ENCODE data around the gene IL12RB1.

Gene IL12RB1

DNA sequence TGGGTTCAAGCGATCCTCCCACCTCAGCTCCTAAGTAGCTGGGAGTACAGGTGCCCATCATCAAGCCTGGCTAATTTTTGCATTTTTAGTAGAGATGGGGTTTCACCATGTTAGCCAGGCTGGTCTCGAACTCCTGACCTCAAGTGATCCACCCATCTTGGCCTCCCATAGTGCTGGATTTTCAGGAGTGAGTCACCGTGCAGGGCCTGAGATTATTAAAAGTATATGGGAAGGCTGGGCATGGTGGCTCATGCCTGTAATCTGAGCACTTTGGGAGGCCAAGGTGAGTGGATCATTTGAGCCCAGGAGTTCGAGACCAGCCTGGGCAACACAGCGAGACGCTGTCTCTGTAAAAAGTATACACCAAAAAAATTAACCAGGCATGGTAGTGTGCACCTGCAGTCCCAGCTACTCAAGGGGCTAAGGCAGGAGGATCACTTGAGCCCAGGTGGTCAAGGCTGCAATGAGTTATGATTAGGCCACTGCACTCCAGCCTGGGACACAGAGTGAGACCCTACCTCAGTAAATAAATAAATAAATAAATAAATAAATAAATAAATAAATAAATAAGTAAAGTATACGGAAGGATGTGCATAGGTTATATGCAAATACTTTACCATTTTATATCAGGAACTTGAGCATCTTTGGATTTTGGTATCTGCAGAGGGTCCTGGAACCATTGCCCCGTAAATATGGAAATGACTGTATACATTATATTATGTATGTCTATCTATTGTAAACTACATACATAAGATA is 854 bp downstream of the IL12RB1 start:
- DNase-seq, result no peak

DNA sequence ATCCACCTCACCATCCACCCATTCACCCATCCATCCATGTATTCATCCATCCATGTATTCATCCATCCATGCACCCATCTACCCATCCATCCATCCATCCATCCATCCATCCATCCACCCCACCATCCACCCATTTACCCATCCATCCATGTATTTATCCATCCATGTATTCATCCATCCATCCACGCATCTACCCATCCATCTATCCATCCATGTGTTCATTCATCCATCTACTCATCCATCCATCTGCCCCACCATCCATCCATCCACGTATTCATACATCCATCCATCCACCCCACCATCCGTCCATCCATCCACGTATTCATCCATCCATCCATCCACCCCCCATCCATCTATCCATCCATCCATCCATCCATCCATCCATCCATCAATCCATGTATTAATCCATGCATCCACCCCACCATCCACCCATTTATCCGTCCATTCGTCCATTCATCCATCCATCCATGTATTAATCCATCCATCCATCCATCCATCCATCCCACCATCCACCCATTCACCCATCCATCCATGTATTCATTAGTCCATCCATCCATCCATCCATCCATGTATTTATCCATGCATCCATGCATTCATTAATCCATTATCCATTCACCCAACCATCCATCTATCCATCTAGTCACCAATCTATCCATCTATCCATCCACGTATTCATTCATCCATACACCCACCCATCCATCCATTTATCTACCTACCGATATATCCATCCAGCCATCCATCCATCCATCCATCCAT is 2.6 kb downstream of the IL12RB1 start:
- DNase-seq, result no peak

DNA sequence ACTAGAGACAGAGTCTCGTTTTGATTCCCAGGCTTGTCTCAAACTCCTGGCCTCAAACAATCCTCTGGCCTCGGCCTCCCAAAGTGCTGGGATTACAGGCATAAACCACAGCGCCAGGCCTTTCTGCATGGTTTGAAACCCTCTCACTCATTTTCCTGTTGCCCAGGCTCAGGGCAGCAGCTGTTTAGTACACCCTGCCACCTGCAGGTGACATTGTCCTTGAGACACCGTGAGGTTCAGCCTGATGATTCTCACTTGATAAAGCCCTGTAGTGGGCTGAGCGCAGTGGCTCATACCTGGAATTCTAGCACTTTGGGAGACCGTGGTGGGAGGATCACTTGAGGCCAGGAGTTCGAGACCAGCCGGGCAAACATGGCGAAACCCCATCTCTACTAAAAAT is 12.5 kb downstream of the IL12RB1 start:
- no peak for DNase-seq

DNA sequence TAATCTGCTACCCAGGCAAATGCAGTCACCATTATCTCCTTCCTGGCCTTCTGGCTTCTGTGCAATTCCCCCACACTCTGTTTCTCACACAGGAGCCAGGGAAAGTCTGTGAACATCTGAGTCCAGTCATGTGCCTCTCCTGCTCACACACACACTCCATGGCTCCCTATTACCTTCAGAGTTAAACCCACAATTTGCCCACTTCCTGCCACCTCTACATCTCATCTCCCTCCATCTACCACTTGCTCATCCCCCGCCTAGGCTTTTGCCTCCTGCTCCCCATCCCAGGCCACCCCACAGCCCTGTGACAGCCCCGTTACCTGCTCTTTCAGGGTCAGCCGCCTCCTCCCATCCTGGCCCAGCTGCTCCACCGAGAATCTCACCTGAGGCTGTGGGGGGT is 13.5 kb downstream of the IL12RB1 start:
- no peak for DNase-seq

DNA sequence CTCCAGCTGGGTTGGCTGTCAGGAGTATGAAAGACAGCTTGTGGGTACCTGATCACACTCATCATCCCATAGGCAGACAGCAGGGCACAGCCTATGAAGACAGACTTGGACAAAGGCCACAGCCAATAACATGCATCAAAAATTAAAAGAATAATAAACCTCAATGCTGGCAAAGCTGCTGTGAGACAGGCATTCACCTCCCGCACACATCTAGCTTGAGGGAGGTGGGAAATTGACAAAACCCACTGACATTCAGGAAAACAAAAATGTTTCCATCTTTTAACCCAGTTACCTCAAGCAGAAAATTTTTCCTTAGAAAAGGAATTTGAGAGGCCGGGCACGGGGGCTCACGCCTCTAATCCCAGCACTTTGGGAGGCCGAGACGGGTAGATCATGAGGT is 14.4 kb downstream of the IL12RB1 start:
- DNase-seq, result no peak

DNA sequence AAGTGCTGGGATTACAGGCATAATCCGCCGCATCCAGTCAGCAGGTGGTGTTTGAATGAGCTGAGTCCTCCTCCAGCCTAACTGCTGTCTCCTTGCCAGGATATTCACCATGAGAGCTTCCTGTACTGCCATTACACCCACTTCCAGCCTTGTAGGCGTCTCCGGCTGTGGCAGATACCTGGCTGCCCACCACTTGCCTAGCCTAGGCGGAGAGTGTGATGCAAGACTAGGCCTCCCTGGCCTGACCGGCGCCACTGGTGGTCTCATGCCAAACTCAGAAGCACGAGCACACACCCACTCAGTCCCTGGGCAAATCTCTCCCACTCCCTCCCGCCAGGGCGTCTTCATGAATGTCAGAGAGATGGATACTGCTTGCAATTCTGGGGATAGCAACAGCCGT is 16.6 kb downstream of the IL12RB1 start:
- no peak for DNase-seq

DNA sequence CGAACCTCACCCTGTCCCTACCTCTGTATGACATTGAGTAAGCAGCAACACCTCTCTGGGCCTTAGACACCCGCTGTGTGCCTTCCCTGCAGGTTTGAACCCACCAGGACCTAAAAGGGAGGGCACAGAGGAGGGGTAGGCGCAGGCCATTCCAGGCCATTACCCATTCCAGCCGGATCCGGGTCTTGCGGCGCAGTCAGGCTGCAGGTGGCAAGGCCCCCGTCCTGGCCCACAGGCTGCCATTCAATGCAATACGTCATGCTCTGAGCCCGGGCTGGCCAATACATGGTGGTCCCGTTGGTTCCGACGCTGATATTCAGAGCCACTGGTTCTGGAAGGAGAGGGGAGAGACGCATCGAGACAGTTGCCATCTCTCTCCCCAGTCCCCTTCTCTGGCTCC is 17.4 kb downstream of the IL12RB1 start:
- no peak for DNase-seq

DNA sequence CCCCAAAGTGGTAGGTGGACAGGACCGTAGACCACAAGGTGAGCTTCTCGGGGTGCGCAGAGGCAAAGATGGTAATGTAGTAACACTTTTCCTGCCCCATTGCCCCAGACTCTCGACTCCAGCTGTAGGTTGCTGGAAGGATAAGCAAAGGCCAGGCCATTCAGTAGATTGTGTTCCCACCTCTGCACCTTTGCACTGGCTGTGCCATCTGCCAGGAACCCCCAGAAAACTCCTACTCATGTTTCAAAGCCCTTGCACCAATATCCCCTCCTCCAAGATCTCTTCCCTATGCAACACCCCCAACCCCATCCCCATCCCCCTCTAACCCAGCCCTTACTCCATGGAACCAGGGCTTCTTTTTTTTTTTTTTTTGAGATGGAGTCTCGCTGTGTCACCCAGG is 18.3 kb downstream of the IL12RB1 start:
- no peak for DNase-seq

DNA sequence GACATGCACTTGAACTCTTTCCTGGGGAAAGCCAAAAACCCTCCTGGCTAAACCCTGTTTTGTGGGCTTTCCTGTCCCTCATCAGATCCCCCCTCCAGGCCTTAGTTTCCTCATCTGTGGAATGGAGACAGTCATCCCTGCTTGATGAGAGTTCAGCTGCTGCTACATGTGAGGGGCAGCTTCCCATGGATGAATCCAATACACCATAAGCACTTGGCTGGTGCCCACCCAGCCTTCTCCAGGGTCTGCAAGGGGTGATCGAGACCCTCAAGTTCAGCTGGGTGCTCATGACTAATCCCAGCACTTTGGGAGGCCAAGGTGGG is 21.6 kb downstream of the IL12RB1 start:
- DNase-seq, result no peak

DNA sequence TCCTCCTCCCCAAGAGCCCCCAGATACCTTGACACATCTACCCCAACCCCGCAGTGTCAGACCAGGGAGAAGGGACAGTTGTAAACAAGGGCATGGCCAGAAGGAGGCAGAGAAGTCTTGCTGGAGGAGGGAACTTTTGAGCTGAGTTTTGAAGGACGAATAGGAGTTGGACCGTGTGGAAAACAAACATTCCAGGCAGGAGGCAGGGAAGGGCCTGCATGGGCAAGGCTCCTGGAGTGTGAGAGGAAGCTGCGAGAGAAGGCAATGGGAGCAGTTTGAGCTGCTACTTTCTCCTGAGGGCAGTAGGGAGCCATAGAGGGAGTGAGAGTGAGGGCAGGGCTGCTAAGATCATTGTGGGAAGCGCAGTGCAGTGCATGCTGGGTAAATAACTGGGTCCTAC is 23.3 kb downstream of the IL12RB1 start:
- DNase-seq, result no peak

DNA sequence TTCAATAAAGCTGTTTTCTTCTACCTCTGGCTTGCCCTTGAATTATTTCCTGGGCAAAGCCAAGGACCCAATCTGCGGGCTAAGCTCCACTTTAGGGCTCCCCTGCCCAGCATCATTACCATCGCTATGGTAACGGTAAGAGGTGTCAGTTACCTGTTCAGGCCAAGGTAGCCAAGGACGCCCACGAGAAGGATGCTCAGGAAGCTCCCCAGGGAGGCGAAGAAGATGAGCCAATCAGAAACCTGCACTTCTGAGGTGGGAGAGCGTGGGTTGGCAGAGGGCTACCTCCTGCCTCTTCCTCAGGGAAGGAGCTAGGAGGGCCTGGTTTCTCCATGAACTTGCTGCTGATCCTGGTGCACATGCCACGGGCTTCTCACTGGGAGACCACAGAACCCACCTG is 24.7 kb downstream of the IL12RB1 start:
- DNase-seq, result no peak

DNA sequence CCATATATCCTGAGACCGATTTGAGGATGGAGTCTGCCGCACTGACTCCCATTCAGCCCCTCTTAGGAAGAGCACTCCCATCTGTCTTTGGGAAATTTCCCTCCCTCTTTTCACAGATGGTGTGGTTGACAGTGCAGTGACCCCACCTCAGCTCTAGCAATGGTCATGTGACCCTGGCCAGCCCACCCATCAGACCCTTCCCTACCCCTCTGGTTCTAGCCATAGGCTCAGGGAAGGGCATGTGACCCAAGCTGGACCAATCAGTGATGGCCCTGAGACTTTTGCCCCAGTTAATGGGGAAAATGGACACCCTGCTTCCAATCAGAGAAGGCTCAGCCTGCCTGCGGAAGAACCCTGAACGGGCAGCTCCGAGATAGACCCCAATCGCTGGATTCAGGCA is 26.3 kb downstream of the IL12RB1 start:
- no peak for DNase-seq

DNA sequence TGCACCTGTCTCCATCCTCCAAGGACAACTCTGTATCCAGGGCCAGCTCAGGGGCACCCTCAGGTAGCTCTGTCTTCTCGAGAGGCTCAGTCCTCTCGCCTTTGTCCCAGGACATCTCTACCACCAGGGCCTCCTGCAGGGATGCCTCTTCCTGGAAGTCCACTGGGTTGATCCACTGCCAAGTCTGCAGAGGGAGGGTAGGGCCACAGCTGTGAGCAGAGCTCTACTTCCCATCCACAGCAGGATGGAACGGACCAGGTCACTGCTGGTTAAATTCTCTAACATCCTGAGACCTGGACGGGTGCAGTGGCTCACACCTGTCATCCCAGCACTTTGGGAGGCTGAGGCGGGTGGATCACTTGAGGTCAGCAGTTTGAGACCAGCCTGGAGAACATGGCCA is 26.8 kb downstream of the IL12RB1 start:
- no peak for DNase-seq

DNA sequence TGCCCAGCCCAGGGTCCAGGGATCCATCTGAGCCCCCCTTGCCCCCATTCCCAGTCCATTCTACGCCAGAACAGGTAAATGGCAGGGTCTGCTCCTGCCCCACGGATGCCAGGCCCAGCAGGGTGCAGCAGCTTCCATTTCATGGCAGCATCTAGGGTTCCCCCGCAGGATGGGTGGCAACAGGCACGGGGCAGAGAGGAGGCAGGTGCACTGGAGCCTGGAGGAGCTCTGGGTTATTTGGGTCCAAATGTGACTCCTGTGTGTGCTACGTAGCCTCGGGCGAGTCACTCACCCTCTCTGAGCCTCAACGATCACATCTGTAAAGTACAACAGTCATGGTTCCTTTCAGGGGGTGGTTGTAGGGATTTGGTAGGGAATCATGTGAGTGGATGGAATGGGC is 27.4 kb downstream of the IL12RB1 start:
- no peak for DNase-seq

DNA sequence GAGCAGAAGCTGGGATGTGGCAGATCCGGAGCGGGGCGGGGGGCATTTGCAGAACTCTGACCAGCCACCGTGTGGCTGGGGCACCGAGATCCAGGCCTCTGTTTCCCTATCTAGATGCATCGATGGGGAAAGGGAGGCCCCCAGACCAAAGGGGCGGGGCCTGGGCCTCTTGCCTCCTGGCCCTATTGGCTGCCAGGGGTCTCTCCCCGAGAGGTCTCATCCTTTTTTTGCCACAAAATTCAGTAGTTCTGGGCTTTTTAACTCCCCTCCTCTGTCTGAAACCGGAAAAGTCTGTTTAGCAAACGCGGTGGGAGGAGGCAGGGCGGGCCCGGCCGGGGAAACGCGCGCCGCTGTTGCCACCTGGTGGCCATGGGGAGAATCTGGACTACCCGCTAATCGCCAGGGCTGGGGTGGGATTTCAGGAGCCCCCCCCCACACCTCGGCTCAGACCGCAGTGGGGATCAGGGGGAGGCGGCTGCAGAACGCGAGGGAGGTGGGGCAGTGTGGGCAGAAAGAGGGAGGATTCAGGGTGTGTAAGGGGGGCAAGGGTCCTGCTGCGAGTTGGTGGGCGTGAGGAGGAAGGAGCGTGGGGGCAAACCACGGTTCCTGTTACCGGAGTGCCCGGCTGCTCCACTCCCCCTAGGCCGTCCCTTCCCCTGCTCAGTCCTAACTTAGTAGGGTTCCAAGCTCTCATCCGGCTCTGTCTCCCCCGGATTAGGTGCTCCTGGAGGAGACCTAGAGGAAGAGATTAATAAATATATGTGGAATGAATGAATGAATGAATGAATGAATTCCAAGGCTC is 28.3 kb downstream of the IL12RB1 start:
- peak; percentile 70 for DNase-seq

DNA sequence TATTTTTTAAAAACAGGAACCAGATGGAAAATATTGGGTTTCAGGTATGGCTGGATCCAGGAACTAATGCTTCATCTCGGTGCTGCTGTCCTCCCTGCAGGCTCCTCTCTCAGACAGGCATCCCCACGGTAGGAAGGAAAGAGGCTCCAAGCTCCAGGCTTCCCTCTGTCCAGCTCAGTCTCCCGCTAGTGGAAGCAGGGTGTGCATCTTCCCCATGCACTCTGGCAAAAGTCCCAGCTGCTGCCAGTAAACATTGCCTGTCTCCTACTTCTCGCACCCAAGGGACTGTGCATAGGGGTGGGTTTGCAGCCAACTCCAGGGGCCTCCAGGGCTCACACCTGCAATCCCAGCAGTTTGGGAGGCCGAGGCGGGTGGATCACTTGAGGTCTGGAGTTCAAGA is 29.2 kb downstream of the IL12RB1 start:
- DNase-seq, result no peak

DNA sequence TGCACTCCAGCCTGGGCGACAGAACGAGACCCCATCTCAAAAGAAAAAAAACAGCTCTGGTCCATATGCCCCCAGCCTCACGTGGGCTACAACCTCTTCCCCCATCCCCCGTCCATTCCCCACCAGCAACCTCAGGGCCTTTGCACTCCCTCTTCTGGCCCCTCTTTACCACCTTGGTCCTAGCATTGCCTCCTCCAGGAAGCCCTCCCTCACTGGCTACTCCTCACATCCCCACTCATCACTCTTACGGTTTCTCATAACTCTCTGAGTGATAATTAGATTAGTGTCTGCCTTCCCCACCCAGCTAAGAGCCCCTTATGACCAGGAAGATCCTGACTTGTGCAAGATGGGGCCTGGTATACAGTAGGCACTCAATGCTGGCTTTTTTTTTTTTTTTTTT is 30.8 kb downstream of the IL12RB1 start:
- no peak for DNase-seq

DNA sequence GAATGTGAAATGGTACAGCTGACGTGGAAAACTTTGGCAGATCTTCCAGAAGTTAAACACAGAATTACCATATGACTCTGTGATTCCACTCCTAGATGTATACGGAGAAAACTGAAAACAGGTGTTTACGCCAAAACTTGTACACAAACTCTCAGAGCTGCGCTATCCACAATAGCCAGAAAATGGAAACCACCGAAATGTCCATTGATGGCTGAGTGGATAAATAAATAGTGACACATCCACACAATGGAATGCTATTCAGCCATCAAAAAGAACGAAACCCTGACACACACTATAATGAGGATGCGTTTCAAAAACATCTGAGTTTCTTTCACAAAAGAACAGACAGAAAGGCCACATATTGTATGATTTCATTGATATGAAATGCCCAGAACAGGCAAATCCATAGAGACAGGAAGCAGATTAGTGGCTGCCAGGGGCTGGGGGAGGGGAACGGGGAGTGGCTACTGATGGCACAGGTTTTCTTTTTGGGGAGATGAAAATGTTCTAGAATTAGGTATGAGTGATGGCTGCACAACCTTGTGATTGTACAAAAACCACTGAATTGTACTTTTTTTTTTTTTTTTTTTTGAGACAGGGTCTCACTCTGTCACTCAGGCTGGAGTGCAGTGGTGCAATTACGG is 33.0 kb downstream of the IL12RB1 start:
- no peak for DNase-seq

DNA sequence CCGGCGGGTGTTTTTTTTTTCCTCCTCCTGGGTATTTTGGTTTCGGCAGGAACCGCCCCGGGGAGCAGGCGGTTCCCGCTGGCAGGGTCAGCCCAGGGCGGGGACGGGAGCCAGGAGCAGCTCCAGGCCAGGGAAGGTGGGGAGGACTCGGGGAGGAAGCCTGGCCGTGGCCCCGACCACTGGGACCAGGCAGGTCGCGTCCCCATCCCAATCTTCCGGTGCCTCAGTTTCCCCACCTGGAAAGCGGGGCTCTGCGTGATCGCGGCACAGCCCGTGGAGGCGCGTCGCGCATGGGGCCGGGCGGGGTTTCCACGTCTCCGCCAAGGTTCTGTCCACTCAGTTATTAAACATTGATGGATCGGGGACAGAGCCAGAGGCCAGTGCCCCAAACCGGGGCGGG is 34.8 kb downstream of the IL12RB1 start:
- no peak for DNase-seq

DNA sequence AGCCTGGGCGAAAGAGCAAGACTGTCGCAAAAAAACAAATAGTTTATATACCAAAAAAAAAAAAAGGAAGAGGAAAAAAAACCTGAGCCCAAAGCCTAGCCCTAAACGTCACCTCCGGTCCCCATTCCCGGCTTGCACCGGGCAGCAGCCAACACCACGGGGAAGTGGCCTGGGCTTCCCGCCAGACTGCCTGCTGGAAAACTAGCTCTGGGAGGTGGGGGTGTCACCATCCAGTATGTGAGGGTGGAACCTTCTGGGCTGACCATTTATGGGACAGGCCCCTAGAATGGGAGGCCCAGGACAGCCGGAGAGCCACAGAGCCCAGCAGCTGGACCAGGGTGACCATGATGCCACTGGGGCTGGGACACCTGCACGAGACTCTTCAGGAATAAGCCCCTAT is 37.3 kb downstream of the IL12RB1 start:
- no peak for DNase-seq

DNA sequence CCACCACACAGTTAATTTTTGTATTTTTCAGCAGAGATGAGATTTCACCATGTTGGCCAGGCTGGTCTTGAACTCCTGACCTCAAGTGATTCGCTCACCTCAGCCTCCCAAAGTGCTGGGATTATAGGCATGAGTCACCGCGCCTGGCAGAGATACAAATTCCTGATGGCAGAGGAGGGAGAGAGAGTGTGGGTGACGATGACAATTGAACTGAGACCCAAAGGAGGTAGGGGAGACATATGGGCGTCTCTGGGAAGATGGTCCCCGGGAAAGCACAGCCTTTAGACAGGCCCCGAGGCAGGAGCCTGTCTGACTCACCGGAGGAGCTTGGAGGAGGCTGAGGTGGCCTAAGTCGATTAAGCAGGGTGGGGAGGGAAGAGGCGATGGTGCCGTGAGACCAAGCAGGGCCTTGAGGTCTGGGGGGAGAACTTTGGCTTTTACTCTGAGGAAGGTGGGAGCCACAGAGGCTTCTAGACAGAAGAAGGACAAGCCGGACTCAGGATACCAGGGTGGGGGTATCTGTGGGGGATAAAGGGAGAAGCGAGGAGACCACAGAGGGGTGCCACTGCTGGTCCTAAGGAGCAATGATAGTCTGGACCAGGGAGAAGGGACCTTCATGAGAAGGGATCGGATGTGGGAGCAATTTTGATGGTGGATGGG is 40.5 kb downstream of the IL12RB1 start:
- no peak for DNase-seq

DNA sequence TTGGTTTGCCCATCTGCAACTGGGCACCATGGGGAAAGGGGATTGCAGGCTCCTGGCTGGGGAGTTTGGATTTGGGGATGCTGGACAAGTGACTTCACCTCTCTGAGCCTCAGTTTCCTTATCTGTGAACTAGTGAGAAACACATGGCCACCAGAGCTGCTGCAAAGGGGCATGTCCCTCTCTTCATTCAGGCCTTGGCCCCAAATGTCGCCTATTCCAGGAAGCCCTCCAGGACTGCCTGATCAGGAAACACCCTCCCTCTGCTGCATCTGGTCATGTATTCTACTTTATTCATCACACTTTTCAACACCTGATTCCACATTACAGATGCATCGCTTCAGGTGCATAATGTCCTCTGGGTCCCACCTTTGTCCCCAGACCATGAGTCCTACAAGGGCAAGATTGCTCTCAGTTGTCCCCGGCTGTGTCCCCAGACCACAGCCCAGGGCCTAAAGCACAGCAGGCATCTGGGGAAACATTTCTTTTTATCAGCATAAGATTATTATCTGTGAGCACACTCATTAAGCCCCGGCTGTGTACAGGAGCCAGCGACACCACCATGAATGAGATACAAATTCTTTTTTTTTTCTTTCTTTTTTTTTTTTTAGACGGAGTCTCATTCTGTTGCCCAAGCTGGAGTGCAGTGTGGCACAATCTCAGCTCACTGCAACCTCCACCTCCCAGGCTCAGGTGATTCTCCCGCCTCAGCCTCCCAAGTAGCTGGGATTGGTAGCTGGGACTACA is 41.3 kb downstream of the IL12RB1 start:
- no peak for DNase-seq
